Measurements from ENCODE around the gene PIP5K1B.

The PIP5K1B gene

DNA sequence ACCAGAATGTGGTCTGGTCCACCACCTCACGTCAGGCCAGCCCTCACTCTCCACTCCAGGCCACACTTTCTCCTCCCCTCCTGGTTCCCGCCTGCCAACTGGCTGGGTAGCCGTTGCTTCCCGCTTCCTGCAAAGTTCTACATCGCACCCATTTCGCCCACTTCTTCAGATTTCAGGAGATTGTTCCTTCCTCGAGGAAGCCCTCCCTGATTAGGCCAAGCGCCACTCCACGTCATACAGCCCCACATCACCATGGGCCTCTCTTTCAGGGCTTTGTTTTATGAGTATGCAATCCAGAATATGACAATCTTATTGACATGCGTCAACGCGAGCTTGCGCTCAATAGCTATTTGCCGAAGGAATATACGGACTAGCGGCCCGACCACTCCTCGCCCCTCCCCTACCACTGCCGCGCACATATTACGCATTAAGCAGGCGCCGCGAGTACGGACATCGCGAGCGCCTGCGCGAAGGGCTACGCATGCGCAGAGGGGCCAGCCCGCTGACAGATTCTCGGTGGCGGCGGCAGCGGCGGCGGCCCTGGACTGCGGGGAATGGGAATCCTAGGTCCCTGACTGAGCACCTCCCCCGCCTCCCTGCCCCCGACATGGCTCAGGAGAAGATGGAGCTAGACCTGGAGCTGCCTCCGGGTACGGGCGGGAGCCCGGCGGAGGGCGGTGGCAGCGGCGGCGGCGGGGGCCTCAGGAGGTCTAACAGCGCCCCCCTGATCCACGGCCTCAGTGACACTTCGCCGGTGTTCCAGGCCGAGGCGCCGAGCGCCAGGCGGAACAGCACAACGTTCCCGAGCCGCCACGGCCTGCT lies 74.7 kb downstream of the PIP5K1B start:
- H3K27ac ChIP-seq: peak overlapping the region; percentile 85
- peak; percentile 96 for DNase-seq (ENCODE audit: low spot score)
- CTCF ChIA-PET: interaction anchor here (0.7 to 0.8 kb wide), 3 partner anchors 20 to 185 kb away, joined by 3 to 8 read pairs (median 3); no protein-coding TSS in a partner anchor
- TF ChIP-seq, protein P1, sequence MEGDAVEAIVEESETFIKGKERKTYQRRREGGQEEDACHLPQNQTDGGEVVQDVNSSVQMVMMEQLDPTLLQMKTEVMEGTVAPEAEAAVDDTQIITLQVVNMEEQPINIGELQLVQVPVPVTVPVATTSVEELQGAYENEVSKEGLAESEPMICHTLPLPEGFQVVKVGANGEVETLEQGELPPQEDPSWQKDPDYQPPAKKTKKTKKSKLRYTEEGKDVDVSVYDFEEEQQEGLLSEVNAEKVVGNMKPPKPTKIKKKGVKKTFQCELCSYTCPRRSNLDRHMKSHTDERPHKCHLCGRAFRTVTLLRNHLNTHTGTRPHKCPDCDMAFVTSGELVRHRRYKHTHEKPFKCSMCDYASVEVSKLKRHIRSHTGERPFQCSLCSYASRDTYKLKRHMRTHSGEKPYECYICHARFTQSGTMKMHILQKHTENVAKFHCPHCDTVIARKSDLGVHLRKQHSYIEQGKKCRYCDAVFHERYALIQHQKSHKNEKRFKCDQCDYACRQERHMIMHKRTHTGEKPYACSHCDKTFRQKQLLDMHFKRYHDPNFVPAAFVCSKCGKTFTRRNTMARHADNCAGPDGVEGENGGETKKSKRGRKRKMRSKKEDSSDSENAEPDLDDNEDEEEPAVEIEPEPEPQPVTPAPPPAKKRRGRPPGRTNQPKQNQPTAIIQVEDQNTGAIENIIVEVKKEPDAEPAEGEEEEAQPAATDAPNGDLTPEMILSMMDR (conservative IDR thresholded peaks at IDR 0.05; ENCODE audit: low read depth): peak; percentile 30; the same call in 1 of the 2 replicates
- POLR2A ChIA-PET (ENCODE audit: low non-redundant PET): interaction anchor here (0.5 kb wide), 2 partner anchors 24 to 218 kb away, joined by 3 to 4 read pairs; no protein-coding TSS in a partner anchor

GRCh38 chr9:68780380-68780712 lies 75.3 kb downstream of the PIP5K1B start:
- peak overlapping the region; percentile 85 for H3K27ac ChIP-seq
- ChIA-PET POLR2A (ENCODE audit: low non-redundant PET) (no interaction called here), CTCF (interaction anchor here (0.7 kb wide), 1 partner anchor 20 kb away, joined by 3 read pairs; no protein-coding TSS in a partner anchor)
- DNase-seq (ENCODE audit: low spot score): no peak
- TF ChIP-seq, protein P1 (conservative IDR thresholded peaks at IDR 0.05; ENCODE audit: low read depth): no peak

- ChIA-PET CTCF (no interaction called here), POLR2A (ENCODE audit: low non-redundant PET) (no interaction called here)
- peak overlapping the region; percentile 85 for H3K27ac ChIP-seq
- DNase-seq (ENCODE audit: low spot score): peak; percentile 14
- TF ChIP-seq, protein P1 (conservative IDR thresholded peaks at IDR 0.05; ENCODE audit: low read depth): no peak
Measured at GRCh38 chr9:68780720-68781119, 75.7 kb downstream of the PIP5K1B start.

DNA sequence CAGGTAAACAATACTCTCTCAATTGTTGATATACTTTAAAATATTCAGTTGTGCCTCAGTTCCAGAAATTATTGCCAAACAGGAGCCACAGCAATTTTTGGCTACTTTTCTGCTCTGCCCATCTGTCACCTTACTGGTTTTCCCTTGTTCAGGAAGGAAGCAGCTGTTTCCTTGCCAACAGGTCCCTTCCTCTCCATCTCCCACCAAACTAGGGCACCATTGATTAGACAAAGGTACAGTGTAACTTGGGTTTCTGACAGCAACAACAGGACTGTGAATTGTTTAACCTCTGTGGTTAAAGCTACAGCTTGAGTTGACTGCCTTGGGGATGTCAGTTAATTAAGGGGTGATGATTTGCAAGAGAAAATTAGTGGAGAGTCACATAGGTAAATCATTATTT lies 76.9 kb downstream of the PIP5K1B start:
- DNase-seq (ENCODE audit: low spot score): no peak
- no peak overlapping the region for H3K27ac ChIP-seq
- POLR2A ChIA-PET (ENCODE audit: low non-redundant PET): no interaction called here
- CTCF ChIA-PET: no interaction called here
- TF ChIP-seq, protein P1 (conservative IDR thresholded peaks at IDR 0.05; ENCODE audit: low read depth): no peak

DNA sequence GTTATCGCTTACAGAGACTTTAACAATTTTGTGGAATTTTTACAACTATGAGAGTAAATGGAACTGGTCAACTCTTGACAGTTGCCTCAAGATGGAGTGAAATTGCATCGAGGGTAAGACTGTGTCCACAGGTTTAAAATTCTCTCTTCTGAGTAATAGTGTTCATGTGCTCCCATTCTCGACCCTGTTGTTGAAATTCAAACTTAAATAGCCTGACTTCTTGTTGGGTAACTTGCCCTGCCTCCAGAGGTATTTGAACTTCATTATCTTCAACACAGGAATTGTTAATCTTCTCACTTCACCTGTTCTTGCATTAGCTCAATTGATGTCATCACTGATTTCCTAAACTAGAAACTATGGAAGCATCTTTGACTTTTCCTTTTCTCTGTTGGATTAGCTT lies 77.5 kb downstream of the PIP5K1B start:
- DNase-seq (ENCODE audit: low spot score): no peak
- H3K27ac ChIP-seq: no peak overlapping the region
- ChIA-PET POLR2A (ENCODE audit: low non-redundant PET) (no interaction called here), CTCF (interaction anchor here (0.6 kb wide), 1 partner anchor 24 kb away, joined by 5 read pairs; no protein-coding TSS in a partner anchor)
- TF ChIP-seq, protein P1 (conservative IDR thresholded peaks at IDR 0.05; ENCODE audit: low read depth): no peak

GRCh38 chr9:68785965-68786364 lies 80.9 kb downstream of the PIP5K1B start:
- ChIA-PET CTCF (interaction anchor here (0.7 kb wide), 1 partner anchor 1981 kb away, joined by 3 read pairs; no protein-coding TSS in a partner anchor), POLR2A (ENCODE audit: low non-redundant PET) (no interaction called here)
- H3K27ac ChIP-seq: no peak overlapping the region
- TF ChIP-seq, protein P1 (conservative IDR thresholded peaks at IDR 0.05; ENCODE audit: low read depth): no peak
- no peak for DNase-seq (ENCODE audit: low spot score)

All from RWPE1 (cell line).